K562 (cell line): ENCODE measurements around the gene NDUFAF2. TPM values are rescaled to one million over a fixed set of nuclear protein-coding genes. Genes with fewer than 3 reads are reported as not detected.

ENCODE experiments used
- ATF1 ChIP-seq, 2 experiments: fragments of 450-650 bp in 1 of 2; IDR thresholded peaks; 2 replicates each; pipeline ENCODE4 v1.6.1; 2016; ENCODE audit warnings: missing compliant biosample characterization in 1 of 2, missing genetic modification characterization in 1 of 2
- CREBBP ChIP-seq: IDR thresholded peaks from one replicate; pipeline ENCODE4 v1.6.1; 2012; ENCODE audit warnings: low read depth, mild to moderate bottlenecking, control low read depth, inconsistent platforms, low read length
- DLX4 ChIP-seq: fragments of 250-450 bp; sonication (Bioruptor Pico); IDR thresholded peaks from 2 replicates; pipeline ENCODE4 v1.6.1; 2021; ENCODE audit warnings: mild to moderate bottlenecking
- FIP1L1 ChIP-seq: fragments of 200-400 bp; formaldehyde crosslinking; IDR thresholded peaks from 2 replicates; pipeline ENCODE4 v1.6.1; 2018; ENCODE audit warnings: mild to moderate bottlenecking, low read depth, low read length; ENCODE audit not compliant: poor library complexity, severe bottlenecking
- FOXP4 ChIP-seq: sonication (generic); formaldehyde crosslinking; IDR thresholded peaks from 2 replicates; pipeline ENCODE4 v1.8.0; 2022; ENCODE audit warnings: mild to moderate bottlenecking, missing genetic modification reagents, borderline replicate concordance
- HNRNPK ChIP-seq: fragments of 200-400 bp; formaldehyde crosslinking; IDR thresholded peaks from one replicate; pipeline ENCODE4 v1.6.1; 2018; ENCODE audit warnings: mild to moderate bottlenecking, low read depth, low read length; ENCODE audit not compliant: poor library complexity, severe bottlenecking
- HOMEZ ChIP-seq: fragments of 250-450 bp; sonication (Bioruptor Pico); IDR thresholded peaks from 2 replicates; pipeline ENCODE4 v1.4.0; 2020; ENCODE audit warnings: mild to moderate bottlenecking, moderate library complexity
- HOXB6 ChIP-seq: fragments of 250-450 bp; sonication (Bioruptor Pico); IDR thresholded peaks from 2 replicates; pipeline ENCODE4 v1.5.1; 2022; ENCODE audit warnings: mild to moderate bottlenecking, borderline replicate concordance
- KDM1A ChIP-seq, 2 experiments: fragments of 450-650 bp; IDR thresholded peaks; 2 replicates each; pipeline ENCODE4 v1.6.1; 2016; ENCODE audit warnings: mild to moderate bottlenecking in 2 of 2
- MAFG ChIP-seq: fragments of 450-650 bp; conservative IDR thresholded peaks from 2 replicates; pipeline ENCODE4 v1.6.1; 2016; ENCODE audit warnings: missing genetic modification characterization, missing compliant biosample characterization
- MAX ChIP-seq: sonication (generic); formaldehyde crosslinking; IDR thresholded peaks from 2 replicates; pipeline ENCODE4 v1.9.0; 2022; ENCODE audit warnings: mild to moderate bottlenecking, missing genetic modification reagents
- PYGO2 ChIP-seq: fragments of 450-650 bp; IDR thresholded peaks from 2 replicates; pipeline ENCODE4 v1.6.1; 2016; ENCODE audit warnings: mild to moderate bottlenecking, missing genetic modification characterization, moderate library complexity, missing compliant biosample characterization
- RBM14 ChIP-seq: fragments of 200-400 bp; formaldehyde crosslinking; IDR thresholded peaks from 2 replicates; pipeline ENCODE4 v1.6.1; 2018; ENCODE audit warnings: low read depth, mild to moderate bottlenecking, low read length, moderate library complexity, borderline replicate concordance; ENCODE audit not compliant: insufficient read depth
- RBM17 ChIP-seq: fragments of 200-400 bp; formaldehyde crosslinking; IDR thresholded peaks from 2 replicates; pipeline ENCODE4 v1.6.1; 2017; ENCODE audit warnings: low read depth, mild to moderate bottlenecking, low read length, borderline replicate concordance
- RCOR1 ChIP-seq, 2 experiments: IDR thresholded peaks; 2 replicates each; pipeline ENCODE4 v1.6.1; 2012; ENCODE audit warnings: low read depth in 2 of 2, low read length in 2 of 2, borderline replicate concordance in 1 of 2, improper control_type of control experiment in 1 of 2
- XRCC5 ChIP-seq: fragments of 200-400 bp; formaldehyde crosslinking; IDR thresholded peaks from 2 replicates; pipeline ENCODE4 v1.6.1; 2017; ENCODE audit warnings: low read depth, mild to moderate bottlenecking, low read length
- ZNF124 ChIP-seq: sonication (generic); formaldehyde crosslinking; IDR thresholded peaks from 2 replicates; pipeline ENCODE4 v1.8.1; 2022; ENCODE audit warnings: missing genetic modification reagents
- ZNF165 ChIP-seq: fragments of 250-450 bp; sonication (Bioruptor Pico); IDR thresholded peaks from 2 replicates; pipeline ENCODE4 v1.4.0; 2020; ENCODE audit warnings: borderline replicate concordance
- ZNF280A ChIP-seq: fragments of 450-650 bp; IDR thresholded peaks from 2 replicates; pipeline ENCODE4 v1.6.1; 2018; ENCODE audit warnings: mild to moderate bottlenecking, low read depth; ENCODE audit not compliant: partially characterized antibody
- ZNF324 ChIP-seq: fragments of 250-450 bp; sonication (Bioruptor Pico); IDR thresholded peaks from 2 replicates; pipeline ENCODE4 v1.4.0; 2020; ENCODE audit warnings: mild to moderate bottlenecking
- ZNF778 ChIP-seq: fragments of 450-650 bp; formaldehyde crosslinking; IDR thresholded peaks from 2 replicates; pipeline ENCODE4 v1.4.0; 2020; ENCODE audit warnings: mild to moderate bottlenecking, moderate library complexity
- polyA plus RNA-seq, 8 experiments: library from polyadenylated mRNA; depleted of rRNA in 4 of 8; stranded (reverse) in 5 of 8; unstranded in 3 of 8; fragments of >200 nt; fragmentation: Nextera tagmentation in 2 of 8; fragmentation: Illumina TruSeq in 1 of 8; extraction: Ambion mirVana in 2 of 8; extraction: Trizol in 1 of 8; gene quantifications; 2 replicates each; pipeline versions ENCODE4 v1.2.1 to v1.2.3, GENCODE V29; 2011 to 2014; ENCODE audit warnings: inconsistent platforms in 1 of 8, missing spikeins in 1 of 8
- total RNA-seq, 7 experiments: library from RNA; depleted of rRNA in 6 of 7; stranded (reverse); fragments of >200 nt in 6 of 7; fragmentation: Illumina TruSeq in 2 of 7; extraction: Trizol in 2 of 7; gene quantifications; 2 replicates each; pipeline versions ENCODE4 v1.2.1 to v1.2.3, GENCODE V29; 2011 to 2021; ENCODE audit warnings: low replicate concordance in 1 of 7

The NDUFAF2 gene
- total and polyA plus RNA-seq, 9 of the 15 experiments (the other 6 are each of a cell fraction or from before 2014, with no cell fraction given): 56.0 to 155 (median 95.9) TPM

GRCh38 chr5:60978968-60979367 lies 34.0 kb downstream of the NDUFAF2 start (continued):
- TF ChIP-seq PYGO2 (tag) (no peak), HOMEZ (no peak), RCOR1 (IDR thresholded peaks at IDR 0.05; ENCODE audit: borderline replicate concordance in 1 of 2, low read depth in 2 of 2, low read length in 2 of 2) (peak; percentile 86 to 95; a peak in 3 of 4 replicates), FIP1L1 (no peak), FOXP4 (no peak), MAFG (tag) (peak; percentile 81), HOXB6 (CRISPR knock-in tag) (no peak), RBM14 (no peak), ZNF165 (CRISPR knock-in tag) (no peak), CREBBP (no peak), HNRNPK (no peak), DLX4 (CRISPR knock-in tag) (no peak), ZNF324 (CRISPR knock-in tag) (no peak), KDM1A (IDR thresholded peaks at IDR 0.05) (peak; percentile 95 to 96), ZNF124 (CRISPR knock-in tag) (no peak), ATF1 (CRISPR knock-in tag; IDR thresholded peaks at IDR 0.05) (no peak), ATF1 (tag; IDR thresholded peaks at IDR 0.05) (0 out of 2 replicates have a peak, but pooled peaks have one; percentile 27), ZNF778 (CRISPR knock-in tag) (no peak), ZNF280A (no peak), XRCC5 (no peak), RBM17 (no peak), MAX (CRISPR knock-in tag) (no peak; the same call in 1 of the 2 replicates)
